ENCODE data around the gene AZI2.

AZI2 gene, protein sequence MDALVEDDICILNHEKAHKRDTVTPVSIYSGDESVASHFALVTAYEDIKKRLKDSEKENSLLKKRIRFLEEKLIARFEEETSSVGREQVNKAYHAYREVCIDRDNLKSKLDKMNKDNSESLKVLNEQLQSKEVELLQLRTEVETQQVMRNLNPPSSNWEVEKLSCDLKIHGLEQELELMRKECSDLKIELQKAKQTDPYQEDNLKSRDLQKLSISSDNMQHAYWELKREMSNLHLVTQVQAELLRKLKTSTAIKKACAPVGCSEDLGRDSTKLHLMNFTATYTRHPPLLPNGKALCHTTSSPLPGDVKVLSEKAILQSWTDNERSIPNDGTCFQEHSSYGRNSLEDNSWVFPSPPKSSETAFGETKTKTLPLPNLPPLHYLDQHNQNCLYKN

DNA sequence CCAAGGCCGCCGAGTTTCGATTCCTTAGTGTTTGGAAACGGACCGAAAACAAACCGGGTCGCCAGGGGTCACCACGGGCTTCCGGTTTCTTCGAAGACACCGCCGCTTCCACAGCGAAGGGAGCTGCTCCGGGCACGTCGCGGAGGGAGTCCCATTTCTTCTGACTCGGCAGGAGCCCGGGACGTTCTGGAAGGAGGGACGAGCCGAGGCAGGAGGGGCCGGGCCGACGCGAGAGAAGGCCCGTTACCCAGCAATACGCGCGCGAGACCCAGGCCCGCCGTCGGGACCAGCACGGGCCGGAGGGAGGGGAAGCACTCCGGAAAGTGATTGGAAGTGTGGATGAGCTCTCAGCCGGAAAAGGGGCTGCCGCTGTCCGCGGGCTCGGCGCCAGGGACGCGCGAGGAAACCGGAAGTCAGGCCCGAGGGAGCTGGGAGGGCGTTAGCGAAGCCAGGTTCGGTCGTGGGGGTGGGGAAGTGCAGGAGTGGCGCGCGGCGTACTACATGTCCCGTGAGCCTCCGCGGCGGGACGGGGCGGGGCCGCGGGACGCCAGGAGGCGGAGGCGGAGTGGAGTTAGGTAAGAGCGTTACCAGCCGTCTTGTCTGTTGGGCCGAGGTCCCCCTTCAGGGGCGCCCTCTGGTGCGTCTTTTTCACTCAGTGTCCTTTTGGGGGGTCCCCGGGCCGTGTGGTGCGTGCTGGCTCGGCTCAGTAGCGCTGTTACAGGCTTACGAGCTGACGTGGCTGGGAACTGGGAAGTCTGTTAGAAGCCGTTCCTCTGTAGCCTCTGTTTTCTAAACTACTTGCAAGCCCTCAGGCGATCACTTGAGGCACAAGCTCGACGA lies at the start of gene AZI2, which contains the start of gene ZCWPW2:
Gene AZI2, minus strand, starts transcription at position 196 of the 840 bp plus-strand sequence. CDS start 8,207 bp downstream, outside the sequence.
Gene ZCWPW2, plus strand, starts transcription at position 93 of the 840 bp plus-strand sequence. CDS start 64,348 bp downstream, outside the sequence.
- peak; percentile 91 for DNase-seq

GRCh38 chr3:28388978-28389377 lies 40.4 kb upstream of the AZI2 start:
- no peak for DNase-seq

DNA sequence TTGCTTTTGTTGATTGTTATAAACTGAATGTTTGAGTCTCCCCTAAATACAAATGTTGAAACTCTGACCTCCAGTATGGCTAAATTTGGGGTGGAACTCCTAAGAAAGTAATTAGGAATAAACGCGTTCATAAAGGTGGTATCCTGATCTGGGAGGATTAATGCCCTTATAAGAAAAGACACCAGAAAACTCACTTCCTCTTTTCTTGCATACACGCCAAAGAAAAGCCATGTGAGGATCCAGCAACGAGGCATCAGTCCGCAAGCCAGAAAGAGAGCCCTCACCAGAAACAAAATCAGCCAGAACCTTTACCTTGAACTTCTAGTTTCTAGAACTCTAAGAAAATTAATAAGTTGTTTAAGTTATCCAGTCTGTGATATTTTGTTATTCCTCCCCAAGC lies 37.4 kb upstream of the AZI2 start:
- no peak for DNase-seq

- no peak for DNase-seq
Observed at GRCh38 chr3:28376424-28376823, 27.8 kb upstream of the AZI2 start.

GRCh38 chr3:28349469-28350000 lies 911 bp upstream of the AZI2 start:
- DNase-seq: no peak

DNA sequence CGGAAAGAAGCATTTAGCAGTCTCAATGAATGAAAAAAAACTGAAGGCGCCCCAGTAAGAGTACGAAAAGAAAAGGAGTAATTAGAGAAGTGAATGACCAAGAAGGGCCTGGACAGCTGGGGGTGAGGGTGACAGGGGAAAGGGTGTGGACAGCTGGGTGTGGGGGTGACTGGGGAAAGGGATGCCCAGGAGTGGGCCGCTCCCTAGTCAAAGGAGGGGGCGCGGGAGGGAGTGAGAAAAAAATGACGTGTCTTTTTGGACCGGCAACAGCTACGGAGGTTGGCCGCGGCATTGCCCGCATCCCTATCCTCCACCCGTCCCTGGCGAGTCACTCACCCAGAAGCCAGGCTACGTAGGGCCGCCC lies 377 bp downstream of the AZI2 start:
- DNase-seq: no peak

DNA sequence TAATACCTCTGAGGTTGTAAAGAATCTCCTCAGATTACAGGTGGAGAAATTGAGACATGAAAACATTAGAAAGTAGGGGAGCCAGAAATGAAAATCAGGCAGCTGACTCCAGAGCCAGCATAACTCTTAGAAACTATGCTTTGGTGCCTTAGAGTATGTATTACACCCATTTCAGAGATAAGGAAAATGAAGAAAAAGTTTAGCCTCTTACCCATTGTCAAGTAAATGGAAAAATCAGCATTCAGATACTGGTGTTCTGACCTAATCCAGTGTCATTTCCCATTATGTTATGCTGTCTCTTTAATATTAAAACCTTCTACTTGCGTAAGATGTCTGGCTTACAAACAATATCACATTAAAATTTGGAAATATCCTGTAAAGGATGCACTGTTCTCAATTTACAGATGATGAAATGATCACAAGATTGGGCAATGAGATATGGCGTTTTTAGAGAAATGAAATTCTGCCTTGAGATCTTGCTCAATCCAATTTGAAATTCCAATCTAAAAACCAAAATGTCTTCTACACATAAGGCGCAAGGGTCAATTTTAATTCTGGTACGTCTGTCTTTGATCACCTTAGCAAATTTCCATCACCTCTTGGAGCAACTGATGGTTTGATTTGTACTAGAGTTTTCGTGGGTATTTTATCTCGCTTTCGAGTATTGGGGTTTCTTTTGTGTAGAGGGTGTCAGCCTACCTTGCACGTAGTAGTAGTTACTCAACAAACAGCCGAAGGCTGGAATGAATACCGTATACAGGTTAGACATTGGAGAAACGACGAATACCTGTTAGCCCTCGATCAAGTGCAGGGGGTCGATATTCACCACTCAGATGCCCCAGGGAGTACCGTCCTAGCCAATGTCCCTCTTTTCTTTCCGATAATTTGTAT lies 1.0 kb downstream of the AZI2 start:
- no peak for DNase-seq

DNA sequence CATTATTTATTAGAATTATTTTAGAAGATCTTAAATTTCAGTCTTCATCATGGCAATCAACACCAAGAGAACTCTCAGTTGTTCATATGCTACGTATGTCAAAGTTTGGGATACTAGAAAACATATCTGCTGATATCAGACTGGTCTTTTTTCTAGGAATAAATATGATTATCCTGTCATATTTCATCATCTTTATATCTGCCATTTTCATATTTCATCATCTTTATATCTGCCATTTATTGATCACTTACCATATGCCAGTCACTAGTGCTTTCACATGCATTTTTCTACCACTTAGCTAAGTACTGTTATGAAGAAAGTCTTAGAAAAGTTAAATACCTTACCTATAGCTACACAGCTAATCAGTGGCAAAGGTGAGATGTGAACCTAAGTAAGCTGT lies 2.9 kb downstream of the AZI2 start:
- no peak for DNase-seq

DNA sequence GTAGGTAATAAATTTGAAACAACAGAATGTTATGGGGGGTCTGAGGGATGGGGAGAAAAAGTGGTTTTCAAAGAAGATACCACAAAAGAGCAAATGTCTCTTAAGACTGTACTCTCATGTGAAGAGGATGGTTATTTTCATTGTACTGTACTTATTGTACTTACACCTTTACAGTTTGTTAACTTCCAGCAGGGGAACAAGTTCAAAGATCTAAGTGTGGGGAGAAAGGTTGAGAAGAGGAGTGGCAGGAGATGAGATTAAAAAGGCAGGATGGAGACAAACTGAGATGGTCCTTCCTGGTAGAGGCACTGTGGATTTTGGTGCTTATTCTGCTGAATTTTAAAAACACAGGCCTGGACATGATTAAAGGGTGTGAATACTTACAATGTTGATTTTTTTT lies 5.5 kb downstream of the AZI2 start:
- DNase-seq: no peak

DNA sequence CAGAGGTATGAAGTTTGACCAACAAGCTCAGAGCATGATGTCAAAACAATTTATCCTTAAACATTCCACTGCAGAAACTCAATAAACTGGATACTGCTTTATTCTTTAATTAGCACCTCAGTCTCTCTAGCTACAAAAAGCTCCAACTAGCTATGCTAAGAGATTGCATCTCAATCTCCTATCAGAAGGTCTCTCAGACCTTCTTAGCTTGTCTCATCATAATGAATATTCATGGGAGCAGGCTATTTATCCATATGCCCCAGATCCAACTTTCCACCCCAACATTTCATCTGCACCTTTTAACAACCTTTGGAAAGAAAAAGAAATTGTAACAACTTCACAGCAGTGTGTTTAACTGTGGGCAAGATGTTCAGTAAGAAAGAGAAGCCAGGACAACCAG lies 11.4 kb downstream of the AZI2 start:
- DNase-seq: no peak

- DNase-seq: no peak
Observed at GRCh38 chr3:28335246-28335645, 13.4 kb downstream of the AZI2 start.

GRCh38 chr3:28334552-28334951 lies 14.1 kb downstream of the AZI2 start:
- no peak for DNase-seq

DNA sequence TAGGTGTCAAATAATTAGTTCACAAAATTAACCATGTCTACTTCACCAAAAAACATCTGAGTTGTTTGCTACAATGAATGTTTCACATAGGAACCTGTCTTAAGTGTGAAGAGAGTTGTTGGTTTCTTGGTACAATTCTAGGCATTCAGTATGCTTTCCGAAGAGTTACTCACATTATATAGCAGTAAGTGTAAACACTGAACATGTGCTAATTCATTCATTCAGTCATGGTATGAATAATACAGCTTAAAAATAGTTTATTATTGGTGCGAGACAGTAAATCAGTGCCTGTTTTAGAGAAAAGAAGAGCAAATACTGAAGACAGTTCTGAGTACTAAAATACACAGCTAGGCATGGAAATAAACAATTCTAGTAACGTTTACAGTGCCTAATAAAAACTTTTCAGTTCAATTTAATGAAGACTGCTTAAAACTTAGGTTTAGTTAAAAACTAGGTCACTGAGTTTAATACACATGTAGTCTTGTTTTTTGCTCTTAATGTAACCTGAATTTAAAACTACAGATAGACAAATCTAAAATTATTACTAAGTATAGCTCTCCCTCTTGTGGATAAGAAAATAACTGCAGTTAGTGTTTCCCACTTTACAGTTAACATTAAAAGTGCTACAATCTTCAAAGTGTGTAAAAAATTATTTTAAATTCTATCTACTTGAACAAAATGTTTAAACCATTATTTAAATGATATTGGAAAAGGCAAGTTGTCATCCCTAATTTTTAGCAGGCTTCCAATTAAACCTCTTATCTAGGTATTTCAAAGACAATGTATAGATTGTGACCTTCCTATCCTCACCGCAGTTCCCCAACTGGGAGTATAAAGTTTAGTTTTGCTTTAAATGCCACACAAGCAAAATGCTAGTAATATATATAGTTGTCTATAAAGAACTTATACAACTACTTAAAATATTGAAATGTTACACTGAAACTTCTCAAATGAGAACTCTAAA lies 20.2 kb downstream of the AZI2 start:
- DNase-seq: no peak

DNA sequence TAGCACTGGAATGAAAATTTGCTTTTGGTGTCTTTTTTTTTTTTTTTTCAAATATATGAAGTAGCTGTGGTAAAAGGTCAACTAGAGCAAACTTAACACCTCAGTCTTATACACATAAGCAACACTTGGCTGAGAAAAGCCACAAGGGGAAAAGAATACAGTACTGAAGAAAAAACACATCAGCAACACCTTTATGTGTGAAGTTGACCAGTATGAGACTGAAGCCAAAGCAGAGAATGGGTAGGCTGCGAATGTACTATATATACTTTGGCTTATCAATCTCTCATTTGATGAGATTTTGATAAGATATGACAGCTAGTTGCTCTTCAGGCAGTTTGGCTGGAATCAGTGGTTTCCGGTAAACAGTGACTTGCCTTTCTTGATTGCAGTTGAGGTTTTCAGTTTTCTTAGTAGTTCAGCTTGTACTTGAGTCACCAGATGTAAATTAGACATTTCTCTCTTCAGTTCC lies 22.1 kb downstream of the AZI2 start:
- DNase-seq: no peak

DNA sequence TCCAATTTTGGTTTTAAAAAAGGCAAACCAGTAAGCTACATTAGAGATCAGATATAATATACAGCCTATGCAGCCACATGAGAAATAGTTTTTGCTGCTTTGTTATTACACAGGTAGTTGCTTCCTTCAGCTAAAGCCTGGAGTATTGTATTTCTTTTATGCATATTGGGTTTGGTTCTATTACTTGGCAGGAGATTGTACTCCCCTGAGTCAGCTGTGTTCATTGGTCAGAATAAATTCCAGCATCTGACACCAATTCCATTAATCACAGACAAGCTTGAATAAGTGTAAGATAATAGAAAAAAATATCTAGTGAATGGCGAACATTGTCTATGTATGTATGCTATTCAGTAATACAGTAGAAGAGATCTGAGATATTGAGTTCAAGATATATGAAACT lies 26.2 kb downstream of the AZI2 start:
- DNase-seq: no peak

DNA sequence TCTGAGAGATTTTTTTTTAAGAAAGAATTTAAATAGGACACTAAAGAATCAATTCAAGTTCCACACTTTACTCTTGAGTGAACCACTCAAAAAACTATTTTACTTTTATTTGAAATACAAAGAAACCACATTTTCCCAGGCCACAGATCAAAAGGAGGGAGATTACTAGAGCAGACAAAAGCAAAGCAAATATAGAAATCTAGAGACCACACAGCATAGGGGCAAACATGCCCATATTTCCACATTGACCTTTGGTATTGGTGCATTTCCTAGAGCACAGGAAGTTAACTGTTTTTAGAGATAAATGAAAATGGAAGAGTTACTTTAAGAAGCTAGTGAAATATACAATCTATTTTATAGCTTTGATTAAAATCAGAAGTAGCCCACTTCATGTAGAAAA lies 27.6 kb downstream of the AZI2 start:
- DNase-seq: no peak

GRCh38 chr3:28317438-28318022 lies 31.1 kb downstream of the AZI2 start:
- DNase-seq: no peak

DNA sequence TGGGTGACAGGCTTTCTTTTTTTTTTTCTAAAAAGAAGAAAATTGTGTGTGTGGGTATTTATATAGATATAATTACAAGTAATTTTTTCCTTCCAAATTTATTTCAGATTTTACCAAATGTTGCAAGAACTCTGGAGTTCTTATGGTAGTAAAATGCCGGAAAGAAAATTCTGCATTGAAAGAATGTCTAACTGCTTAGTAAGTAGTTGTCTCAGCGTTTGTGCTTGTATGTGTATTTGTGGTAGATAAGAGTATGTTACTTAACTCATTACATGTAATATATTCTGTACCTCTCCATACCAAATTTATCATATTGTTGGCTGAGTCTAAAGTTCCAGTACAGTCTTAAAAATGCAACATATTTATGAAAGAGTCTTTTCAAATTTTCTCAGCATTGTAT lies 32.4 kb downstream of the AZI2 start:
- DNase-seq: no peak

GRCh38 chr3:28315711-28316110 lies 32.9 kb downstream of the AZI2 start:
- DNase-seq: no peak

GRCh38 chr3:28308196-28308595 lies 40.4 kb downstream of the AZI2 start:
- DNase-seq: no peak

DNA sequence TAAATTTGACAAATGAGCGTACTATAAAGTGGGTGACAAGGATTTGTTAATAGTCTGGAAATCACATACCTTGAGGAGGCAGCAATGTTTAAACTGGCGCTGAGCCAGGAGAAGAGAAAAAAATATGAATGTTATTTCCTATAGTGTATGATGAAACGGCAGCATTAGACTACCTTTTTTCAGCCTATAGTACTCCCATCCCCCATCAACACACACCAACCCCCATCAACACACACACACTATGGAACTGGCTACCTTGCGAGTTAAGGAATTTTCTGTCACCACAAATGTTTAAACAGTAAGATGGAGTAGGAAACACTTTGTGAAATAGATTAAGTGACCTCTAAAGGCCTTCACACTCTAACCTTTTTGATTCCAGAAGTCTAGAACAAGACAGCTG lies 46.9 kb downstream of the AZI2 start:
- no peak for DNase-seq
